K562 (cell line): ENCODE measurements around the gene CLEC17A. TPM values are rescaled to one million over a fixed set of nuclear protein-coding genes. Genes with fewer than 3 reads are reported as not detected.
A peak's percentile ranks its signal among the peaks of the same experiment; 100 is the strongest.

Experiments
- ATAC-seq: fragments of 200-7000 bp; cut with Tn5 transposase; 3 replicates; pipeline ENCODE4 v1.9.1; 2020; ENCODE audit warnings: moderate library complexity
- Bru-seq: library from RNA; stranded (reverse); fragments of 400-500 nt; gene quantifications from one replicate; lab custom pipeline; 2021; lab: Mats Ljungman, UMichigan
- BruChase-seq, 2 experiments: library from RNA; stranded (reverse); fragments of 400-500 nt; gene quantifications; one replicate each; lab custom pipeline; 2021; lab: Mats Ljungman, UMichigan
- BruUV-seq: library from RNA; stranded (reverse); fragments of 400-500 nt; replicated peaks from 2 replicates; lab custom pipeline; 2021; lab: Mats Ljungman, UMichigan
- CTCF ChIA-PET: fragments of 300-600 bp; formaldehyde crosslinking; extraction: SDS; loops from one replicate; lab custom pipeline; 2021; ENCODE audit warnings: low intra/inter-chr PET ratio; lab: Yijun Ruan, JAX
- POLR2A ChIA-PET: fragments of 300-600, 350-650 bp; sonication (Branson Sonifier 250); formaldehyde crosslinking; extraction: SDS; loops from one replicate; lab custom pipeline; 2021; ENCODE audit warnings: antibody characterized with exemption, inconsistent platforms; lab: Yijun Ruan, JAX
- DNase-seq, 4 experiments: peaks; one replicate each; pipeline versions ENCODE4 v3.0.0 to v3.0.0-alpha.2; 2011 to 2018; ENCODE audit warnings: low spot score in 3 of 4, mixed read lengths in 3 of 4; ENCODE audit errors: extremely low read depth in 1 of 4
- FAIRE-seq: peaks from 2 replicates; lab custom pipeline; 2011; peaks lifted over from hg19 to GRCh38; lab: Jason Lieb, UNC
- H2AFZ ChIP-seq: 2 replicates; pipeline ENCODE4 v1.6.0; 2011; ENCODE audit warnings: low read depth, low read length, control low read depth, inconsistent platforms
- H3K27ac ChIP-seq: fragments of 200-600 bp; 3 replicates; pipeline ENCODE4 v1.8.0; 2011; ENCODE audit warnings: low read depth, mild to moderate bottlenecking, control low read depth, inconsistent platforms, low read length, moderate library complexity, mixed read lengths; ENCODE audit errors: extremely low read depth
- H3K27me3 ChIP-seq, 2 experiments: fragments of 300-600 bp in 1 of 2; 2 replicates in 1 of 2; 3 replicates in 1 of 2; pipeline versions ENCODE4 v1.6.0 to v1.8.0; 2011; ENCODE audit warnings: inconsistent platforms in 2 of 2, low read length in 2 of 2, mild to moderate bottlenecking in 1 of 2, mixed read lengths in 1 of 2, moderate library complexity in 1 of 2; ENCODE audit not compliant: control insufficient read depth in 2 of 2, insufficient read depth in 2 of 2
- H3K36me3 ChIP-seq: fragments of 300-600 bp; 3 replicates; pipeline ENCODE4 v1.8.0; 2011; ENCODE audit warnings: mild to moderate bottlenecking, low read length, inconsistent platforms; ENCODE audit not compliant: control insufficient read depth, insufficient read depth
- H3K4me1 ChIP-seq, 2 experiments: fragments of 200-600 bp in 1 of 2; replicated peaks in 1 of 2; 2 replicates in 1 of 2; 3 replicates in 1 of 2; pipeline versions ENCODE4 v1.5.1 to v1.8.0; 2011; ENCODE audit warnings: inconsistent platforms in 2 of 2, low read length in 2 of 2, mild to moderate bottlenecking in 1 of 2, mixed read lengths in 1 of 2, moderate library complexity in 1 of 2; ENCODE audit not compliant: control insufficient read depth in 2 of 2, insufficient read depth in 2 of 2
- H3K4me2 ChIP-seq: 2 replicates; pipeline ENCODE4 v1.6.1; 2011; ENCODE audit warnings: low read length, control low read depth, inconsistent platforms, mixed read lengths; ENCODE audit not compliant: insufficient read depth
- H3K4me3 ChIP-seq: fragments of 200-600 bp; sonication (generic), shearing (Covaris generic); 2 replicates; pipeline ENCODE4 v1.5.1; 2016; ENCODE audit warnings: control low read depth, inconsistent platforms
- H3K79me2 ChIP-seq: fragments of 200-600 bp; 3 replicates; pipeline ENCODE4 v1.8.0; 2011; ENCODE audit warnings: low read length, inconsistent platforms; ENCODE audit not compliant: control insufficient read depth, insufficient read depth
- H3K9ac ChIP-seq, 2 experiments: 2 replicates each; pipeline versions ENCODE4 v1.6.0 to v1.6.1; 2011; ENCODE audit warnings: low read depth in 2 of 2, low read length in 2 of 2, control low read depth in 1 of 2, inconsistent platforms in 1 of 2, mild to moderate bottlenecking in 1 of 2, mixed read lengths in 1 of 2; ENCODE audit not compliant: insufficient read depth in 1 of 2
- H3K9me1 ChIP-seq: one replicate; pipeline ENCODE4 v1.6.0; 2011; ENCODE audit warnings: inconsistent platforms, mild to moderate bottlenecking, low read length, moderate library complexity; ENCODE audit not compliant: control insufficient read depth, insufficient read depth
- H3K9me3 ChIP-seq: replicated peaks from 2 replicates; pipeline ENCODE4 v1.5.1; 2011; ENCODE audit warnings: low read depth, low read length, inconsistent platforms; ENCODE audit not compliant: control insufficient read depth, insufficient read depth
- H4K20me1 ChIP-seq: replicated peaks from 2 replicates; pipeline ENCODE4 v1.6.1; 2011; ENCODE audit warnings: low read length, inconsistent platforms, mixed read lengths; ENCODE audit not compliant: control insufficient read depth, insufficient read depth
- ATF2 ChIP-seq: sonication (generic); formaldehyde crosslinking; IDR thresholded peaks from 2 replicates; pipeline ENCODE4 v1.8.1; 2022; ENCODE audit warnings: missing genetic modification reagents
- CHAMP1 ChIP-seq: fragments of 450-650 bp; IDR thresholded peaks from 2 replicates; pipeline ENCODE4 v1.6.1; 2016; ENCODE audit warnings: mild to moderate bottlenecking
- CTBP1 ChIP-seq: fragments of 450-650 bp; IDR thresholded peaks from 2 replicates; pipeline ENCODE4 v1.6.1; 2016; ENCODE audit warnings: borderline replicate concordance
- DMBX1 ChIP-seq: fragments of 250-450 bp; sonication (Bioruptor Pico); IDR thresholded peaks from 2 replicates; pipeline ENCODE4 v1.8.0; 2022; ENCODE audit warnings: inconsistent platforms, mild to moderate bottlenecking, moderate library complexity, borderline replicate concordance
- RBFOX2 ChIP-seq: fragments of 200-400 bp; formaldehyde crosslinking; IDR thresholded peaks from 2 replicates; pipeline ENCODE4 v1.6.1; 2017; ENCODE audit warnings: low read depth, mild to moderate bottlenecking, low read length, moderate library complexity
- RBM25 ChIP-seq: fragments of 200-400 bp; formaldehyde crosslinking; IDR thresholded peaks from 2 replicates; pipeline ENCODE4 v1.6.1; 2018; ENCODE audit warnings: low read length, low read depth, moderate library complexity; ENCODE audit not compliant: severe bottlenecking
- STAG1 ChIP-seq: sonication (generic); formaldehyde crosslinking; IDR thresholded peaks from 2 replicates; pipeline ENCODE4 v1.5.0; 2020; ENCODE audit warnings: missing genetic modification reagents, borderline replicate concordance
- TCF3 ChIP-seq: sonication (generic); formaldehyde crosslinking; IDR thresholded peaks from 2 replicates; pipeline ENCODE4 v1.4.0; 2020; ENCODE audit warnings: mild to moderate bottlenecking, missing genetic modification reagents
- U2AF2 ChIP-seq: fragments of 200-400 bp; formaldehyde crosslinking; optimal IDR thresholded peaks from 2 replicates; pipeline ENCODE3; 2017; ENCODE audit warnings: low read depth, mild to moderate bottlenecking, low read length
- ZKSCAN1 ChIP-seq: fragments of 150-350 bp; IDR thresholded peaks from 2 replicates; pipeline ENCODE4 v1.6.1; 2016; ENCODE audit warnings: low read depth, low read length
- ZNF140 ChIP-seq: fragments of 250-450 bp; sonication (Bioruptor Pico); IDR thresholded peaks from 2 replicates; pipeline ENCODE4 v1.8.0; 2021; ENCODE audit warnings: moderate library complexity, mild to moderate bottlenecking, inconsistent platforms
- ZNF277 ChIP-seq: fragments of 250-450 bp; sonication (Bioruptor Pico); IDR thresholded peaks from 2 replicates; pipeline ENCODE4 v1.8.0; 2022; ENCODE audit warnings: inconsistent platforms, mild to moderate bottlenecking, moderate library complexity, borderline replicate concordance
- WGBS: fragments of 100-300 bp; shearing (Covaris generic); methylation state at CpG from one replicate; pipeline ENCODE4 v1.1.6; 2016; ENCODE audit warnings: low coverage, mixed read lengths; ENCODE audit not compliant: insufficient coverage; ENCODE audit errors: missing lambda C conversion rate; 5-methylcytosine and 5-hydroxymethylcytosine counted together
- in situ Hi-C: fragments of 300-500 bp; cut with MboI; formaldehyde crosslinking; loops from 4 replicates; pipeline ENCODE4 v1.15.0; 2018; ENCODE audit warnings: inconsistent platforms, mixed read lengths
- intact Hi-C: fragments of 100-400 bp; cut with micrococcal nuclease; formaldehyde crosslinking; loops from 2 replicates; pipeline ENCODE4 v1.14.2; 2022
- long read RNA-seq, 3 experiments: library from polyadenylated mRNA in 2 of 3; library from RNA in 1 of 3; unstranded in 2 of 3; stranded (forward) in 1 of 3; transcript quantifications; one replicate each; pipeline ENCODE4 v2.0.0, GENCODE V29; 2019 to 2022
- polyA minus RNA-seq, 3 experiments: library from RNA; depleted of rRNA, polyadenylated mRNA; stranded (reverse); fragments of >200 nt; gene quantifications; 2 replicates each; pipeline ENCODE4 v1.2.3, GENCODE V29; 2011
- polyA plus RNA-seq, 8 experiments: library from polyadenylated mRNA; depleted of rRNA in 4 of 8; stranded (reverse) in 5 of 8; unstranded in 3 of 8; fragments of >200 nt; fragmentation: Nextera tagmentation in 2 of 8; fragmentation: Illumina TruSeq in 1 of 8; extraction: Ambion mirVana in 2 of 8; extraction: Trizol in 1 of 8; gene quantifications; 2 replicates each; pipeline versions ENCODE4 v1.2.1 to v1.2.3, GENCODE V29; 2011 to 2014; ENCODE audit warnings: inconsistent platforms in 1 of 8, missing spikeins in 1 of 8
- total RNA-seq, 7 experiments: library from RNA; depleted of rRNA in 6 of 7; stranded (reverse); fragments of >200 nt in 6 of 7; fragmentation: Illumina TruSeq in 2 of 7; extraction: Trizol in 2 of 7; gene quantifications; 2 replicates each; pipeline versions ENCODE4 v1.2.1 to v1.2.3, GENCODE V29; 2011 to 2021; ENCODE audit warnings: low replicate concordance in 1 of 7

Gene CLEC17A
- total RNA-seq (2011; cell fraction: chromatin; rRNA removed; ENCODE audit: low replicate concordance): not detected in 2 replicates
- not detected in 2 replicates for total RNA-seq (2011; cell fraction: nucleolus; rRNA removed)
- not detected in 2 replicates for total RNA-seq (2011; cell fraction: nucleoplasm; rRNA removed)
- total RNA-seq (2014; rRNA removed) (not detected in 2 replicates), total RNA-seq (2014; rRNA removed; fragmentation: Illumina TruSeq; extraction: Trizol) (not detected in 2 replicates), total RNA-seq (2015; rRNA removed; fragmentation: Illumina TruSeq; extraction: Trizol) (not detected in 2 replicates), total RNA-seq (2021) (not detected in 2 replicates), polyA plus RNA-seq (2011; rRNA removed) (0.03 TPM in 1 of 2 replicates, not detected in the other), polyA plus RNA-seq (2014; fragmentation: Illumina TruSeq; extraction: Trizol) (not detected in 2 replicates), polyA plus RNA-seq (2014; fragmentation: Nextera tagmentation; extraction: Ambion mirVana) (not detected), polyA plus RNA-seq (2014; rRNA removed) (not detected in 2 replicates), polyA minus RNA-seq (2011; rRNA and poly(A)+ RNA removed) (not detected in 2 replicates), Bru-seq, nascent RNA (not detected), BruChase-seq, experiment 1, labeled RNA remaining after a 2-hour chase (percentile 3 among the genes with signal in this experiment), BruChase-seq, experiment 2, labeled RNA remaining after a 6-hour chase (percentile 4 among the genes with signal in this experiment)
- not detected in 2 replicates for polyA plus RNA-seq (2011; cell fraction: cytosol; rRNA removed)
- not detected in 2 replicates for polyA plus RNA-seq (2011; cell fraction: nucleus; rRNA removed)
- polyA plus RNA-seq (2012): not detected in 2 replicates
- not detected in 2 replicates for polyA minus RNA-seq (2011; cell fraction: cytosol; rRNA and poly(A)+ RNA removed)
- not detected in 2 replicates for polyA minus RNA-seq (2011; cell fraction: nucleus; rRNA and poly(A)+ RNA removed)
- long read RNA-seq, experiment 1: 0 reads
- long read RNA-seq, experiment 2: 0 reads
- long read RNA-seq, experiment 3: 0 reads

GRCh38 chr19:14582894-14583340 is at the start of gene CLEC17A:
Gene CLEC17A (plus strand): TSS chr19:14583084. CDS start chr19:14583161, 77 bp downstream.
- Histone ChIP-seq H3K9ac (no peak within 1 kb of the TSS), H3K9me1 (no peaks in the 10 kb centered on the region), H3K4me3 (no peak within 1 kb of the TSS), H4K20me1 (no peaks in the 10 kb centered on the region; the same call in 1 of the 2 replicates), H2AFZ (no peak within 1 kb of the TSS), H3K9me3 (no peaks in the 10 kb centered on the region), H3K27me3 (peaks cover 0 to 5% of the 10 kb centered on the region in 2 experiments; a peak in 1 of 5 replicates), H3K79me2 (no peaks in the 10 kb centered on the region), H3K4me1 (no peaks in the 10 kb centered on the region; a peak in 1 of 5 replicates), H3K4me2 (no peak within 1 kb of the TSS), H3K36me3 (no peaks in the 10 kb centered on the region), H3K27ac (no peak within 1 kb of the TSS)
- POLR2A ChIA-PET: no interaction called here
- CTCF ChIA-PET: no interaction called here
- in situ Hi-C loops: no loop called here
- DNase-seq (no peak), FAIRE-seq (no peak), ATAC-seq (no peak)
- TF ChIP-seq RBM25 (no peak), ZNF277 (CRISPR knock-in tag) (no peak), RBFOX2 (no peak), TCF3 (CRISPR knock-in tag) (no peak), ATF2 (CRISPR knock-in tag) (no peak), CTBP1 (no peak), U2AF2 (no peak), ZNF140 (CRISPR knock-in tag) (no peak), ZKSCAN1 (no peak), DMBX1 (CRISPR knock-in tag) (no peak), CHAMP1 (no peak), STAG1 (CRISPR knock-in tag) (no peak)
- BruUV-seq: no TSS peak
- intact Hi-C loops: no loop called here
- WGBS: 3% methylated on average over 6 of the region's 6 CpGs
